ENCODE measurements around the gene CNTFR. TPM values are rescaled to one million over a fixed set of nuclear protein-coding genes. Genes with fewer than 3 reads are reported as not detected.

CNTFR gene
- total RNA-seq, 2 experiments from 2014 or later, result not detected

GRCh38 chr9:34514816-34515215 is 74.7 kb downstream of the CNTFR start:
- no peak for DNase-seq
- Mint-ChIP-seq H3K4me1 (ENCODE audit: low read depth) (no peaks in the 10 kb centered on the region), H3K4me3 (no peak overlapping the region), H3K27me3 (no peaks in the 10 kb centered on the region), H3K9me3 (no peaks in the 10 kb centered on the region), H3K27ac (no peak overlapping the region), H3K36me3 (ENCODE audit: low read depth) (no peaks in the 10 kb centered on the region)
- POLR2A ChIA-PET, result no interaction called here
- CTCF ChIA-PET, result interaction anchor here (6.0 kb wide), 1 partner anchor 111 kb away, joined by 21 read pairs; no protein-coding TSS in a partner anchor
- TF ChIP-seq CTCF (IDR thresholded peaks at IDR 0.05), result no peak
- no peak for ATAC-seq
- intact Hi-C loops (cut with micrococcal nuclease), result no loop called here

- H3K9me3 Mint-ChIP-seq, result no peaks in the 10 kb centered on the region
- H3K4me1 Mint-ChIP-seq (ENCODE audit: low read depth), result no peaks in the 10 kb centered on the region
Observed at GRCh38 chr9:34514401-34514800, 75.1 kb downstream of the CNTFR start.

GRCh38 chr9:34513567-34514214 is 75.8 kb downstream of the CNTFR start:
- Mint-ChIP-seq H3K36me3 (ENCODE audit: low read depth) (no peaks in the 10 kb centered on the region), H3K4me3 (no peak overlapping the region), H3K27ac (no peak overlapping the region), H3K4me1 (ENCODE audit: low read depth) (no peaks in the 10 kb centered on the region), H3K27me3 (no peaks in the 10 kb centered on the region), H3K9me3 (no peaks in the 10 kb centered on the region)
- ChIA-PET CTCF (interaction anchor here (0.6 to 6.0 kb wide), 4 partner anchors 13 to 110 kb away, joined by 3 to 21 read pairs (median 4); no protein-coding TSS in a partner anchor), POLR2A (no interaction called here)
- no peak for DNase-seq
- TF ChIP-seq CTCF (IDR thresholded peaks at IDR 0.05), result no peak
- ATAC-seq, result no peak
- intact Hi-C loops (cut with micrococcal nuclease), result no loop called here

More at GRCh38 chr9:34514401-34514800, 75.1 kb downstream of the CNTFR start:
- H3K27ac Mint-ChIP-seq, result no peak overlapping the region
- DNase-seq, result no peak
- ChIA-PET CTCF (interaction anchor here (0.6 to 6.0 kb wide), 2 partner anchors 34 to 110 kb away, joined by 3 to 21 read pairs; no protein-coding TSS in a partner anchor), POLR2A (no interaction called here)
- no peak for ATAC-seq
- no peaks in the 10 kb centered on the region for H3K36me3 Mint-ChIP-seq (ENCODE audit: low read depth)
- intact Hi-C loops (cut with micrococcal nuclease), result no loop called here
- H3K27me3 Mint-ChIP-seq, result no peaks in the 10 kb centered on the region
- no peak overlapping the region for H3K4me3 Mint-ChIP-seq
- no peak for TF ChIP-seq CTCF (IDR thresholded peaks at IDR 0.05)

GRCh38 chr9:34512131-34513078 is 77.1 kb downstream of the CNTFR start:
- no peak overlapping the region for H3K4me3 Mint-ChIP-seq
- ChIA-PET POLR2A (no interaction called here), CTCF (interaction anchor here (1.4 to 6.0 kb wide), 3 partner anchors 79 to 108 kb away, joined by 4 to 21 read pairs (median 5); no protein-coding TSS in a partner anchor)

More at GRCh38 chr9:34512131-34513078, 77.1 kb downstream of the CNTFR start:
- ATAC-seq (peak; percentile 47), DNase-seq (peak; percentile 23)
- TF ChIP-seq CTCF (IDR thresholded peaks at IDR 0.05), result no peak
- Mint-ChIP-seq H3K27ac (no peak overlapping the region), H3K36me3 (ENCODE audit: low read depth) (no peaks in the 10 kb centered on the region), H3K9me3 (no peaks in the 10 kb centered on the region), H3K4me1 (ENCODE audit: low read depth) (no peaks in the 10 kb centered on the region), H3K27me3 (no peaks in the 10 kb centered on the region)
- intact Hi-C loops (cut with micrococcal nuclease), result no loop called here
